Endodermal cell (in vitro differentiated cells): ENCODE results near the gene EARS2. TPM values are rescaled to one million over a fixed set of nuclear protein-coding genes. Genes with fewer than 3 reads are reported as not detected.

Source experiments
- DNase-seq: peaks from one replicate; pipeline ENCODE4 v3.0.0-alpha.2; 2017
- H3K27ac ChIP-seq: 2 replicates; pipeline ENCODE4 v1.5.1; 2013; ENCODE audit warnings: mild to moderate bottlenecking, low read depth, low read length, moderate library complexity
- H3K27me3 ChIP-seq: 2 replicates; pipeline ENCODE4 v1.6.1; 2013; ENCODE audit warnings: mild to moderate bottlenecking, low read length, moderate library complexity; ENCODE audit not compliant: insufficient read depth, control insufficient read depth, poor library complexity, severe bottlenecking
- H3K36me3 ChIP-seq: 2 replicates; pipeline ENCODE4 v1.7.0; 2013; ENCODE audit warnings: mild to moderate bottlenecking, low read length, moderate library complexity; ENCODE audit not compliant: control insufficient read depth, insufficient read depth
- H3K4me1 ChIP-seq: one replicate; pipeline ENCODE4 v1.7.0; 2013; ENCODE audit warnings: low read length; ENCODE audit not compliant: control insufficient read depth, insufficient read depth
- H3K4me3 ChIP-seq: 2 replicates; pipeline ENCODE4 v1.5.1; 2013; ENCODE audit warnings: mild to moderate bottlenecking, low read length, moderate library complexity
- H3K9ac ChIP-seq: 2 replicates; pipeline ENCODE4 v1.6.1; 2013; ENCODE audit warnings: mild to moderate bottlenecking, low read length, moderate library complexity; ENCODE audit not compliant: poor library complexity, severe bottlenecking; ENCODE audit errors: extremely low read depth
- H3K9me3 ChIP-seq: 2 replicates; pipeline ENCODE4 v1.6.1; 2013; ENCODE audit warnings: mild to moderate bottlenecking, low read length, moderate library complexity; ENCODE audit not compliant: control insufficient read depth
- H3K27ac Mint-ChIP-seq: 2 replicates; pipeline ENCODE4 v1.8.0; 2020; ENCODE audit warnings: mixed read lengths
- H3K27me3 Mint-ChIP-seq: 2 replicates; pipeline ENCODE4 v1.8.0; 2021; ENCODE audit warnings: mild to moderate bottlenecking, mixed read lengths; ENCODE audit not compliant: insufficient read depth
- H3K36me3 Mint-ChIP-seq: 2 replicates; pipeline ENCODE4 v1.8.0; 2020; ENCODE audit warnings: low read depth, mixed read lengths
- H3K4me1 Mint-ChIP-seq: 2 replicates; pipeline ENCODE4 v1.8.0; 2020; ENCODE audit warnings: mixed read lengths
- H3K4me3 Mint-ChIP-seq: 2 replicates; pipeline ENCODE4 v1.8.0; 2020; ENCODE audit warnings: mild to moderate bottlenecking, moderate library complexity, mixed read lengths
- H3K9me3 Mint-ChIP-seq: 2 replicates; pipeline ENCODE4 v1.8.0; 2020; ENCODE audit warnings: mild to moderate bottlenecking, mixed read lengths
- CTCF ChIP-seq: fragments of 200-600 bp; sonication (generic); conservative IDR thresholded peaks from 2 replicates; pipeline ENCODE4 v1.5.0; 2021; ENCODE audit warnings: antibody characterized with exemption, mild to moderate bottlenecking
- WGBS, 2 experiments: methylation state at CpG; one replicate each; pipeline versions ENCODE4 v1.1.5 to v1.1.7; 2013; ENCODE audit warnings: missing lambda C conversion rate in 2 of 2, mixed read lengths in 1 of 2; ENCODE audit not compliant: insufficient coverage in 1 of 2, insufficient read length in 1 of 2; 5-methylcytosine and 5-hydroxymethylcytosine counted together
- total RNA-seq, 2 donors: library from RNA; stranded (reverse); fragmentation: NEBNext Ultra II Directional in 1 of 2; extraction: Animal tissue kit (Norgen Biotek cat#: 25700) in 1 of 2; gene quantifications; 2 replicates in 1 of 2; 3 replicates in 1 of 2; pipeline ENCODE4 v1.2.1, GENCODE V29; 2021

EARS2 gene
- total RNA-seq, 2 donors from 2014 or later = 32.0 to 36.1 TPM

- peaks cover 63% of the 10 kb centered on the region for H3K36me3 Mint-ChIP-seq
- no peaks in the 10 kb centered on the region for H3K4me1 Mint-ChIP-seq
These were observed 21.2 kb downstream of the EARS2 start for GRCh38 chr16:23535901-23536300.

GRCh38 chr16:23534868-23535860 lies 22.0 kb downstream of the EARS2 start:
- Mint-ChIP-seq H3K27ac (no peak overlapping the region), H3K4me1 (no peaks in the 10 kb centered on the region), H3K27me3 (no peaks in the 10 kb centered on the region), H3K4me3 (no peak overlapping the region), H3K9me3 (no peaks in the 10 kb centered on the region), H3K36me3 (peaks cover 63% of the 10 kb centered on the region)
- Histone ChIP-seq H3K4me3 (no peak overlapping the region), H3K4me1 (no peaks in the 10 kb centered on the region), H3K27me3 (no peaks in the 10 kb centered on the region), H3K27ac (no peak overlapping the region), H3K36me3 (peaks cover 65% of the 10 kb centered on the region), H3K9me3 (no peaks in the 10 kb centered on the region), H3K9ac (no peak overlapping the region)
- WGBS, 2 experiments = 95 to 98% methylated on average over 15 to 19 of the region's 19 CpGs
- no peak for DNase-seq
- no peak for TF ChIP-seq CTCF

More at GRCh38 chr16:23535901-23536300, 21.2 kb downstream of the EARS2 start:
- WGBS, 2 experiments = 92 to 100% methylated on average over 1 to 2 of the region's 2 CpGs
- Mint-ChIP-seq H3K9me3 (no peaks in the 10 kb centered on the region), H3K27ac (no peak overlapping the region), H3K4me3 (no peak overlapping the region), H3K27me3 (no peaks in the 10 kb centered on the region)
- Histone ChIP-seq H3K4me1 (no peaks in the 10 kb centered on the region), H3K36me3 (peaks cover 66% of the 10 kb centered on the region), H3K4me3 (no peak overlapping the region), H3K27ac (no peak overlapping the region), H3K9ac (no peak overlapping the region), H3K27me3 (no peaks in the 10 kb centered on the region), H3K9me3 (no peaks in the 10 kb centered on the region)
- no peak for DNase-seq
- no peak for TF ChIP-seq CTCF

- peaks cover 59% of the 10 kb centered on the region for H3K36me3 Mint-ChIP-seq
- no peak for DNase-seq
- no peaks in the 10 kb centered on the region for H3K27me3 ChIP-seq
- H3K4me3 Mint-ChIP-seq = no peak overlapping the region
- H3K4me1 Mint-ChIP-seq = no peaks in the 10 kb centered on the region
- no peak overlapping the region for H3K9ac ChIP-seq
- H3K4me1 ChIP-seq = peaks cover 5% of the 10 kb centered on the region
- H3K9me3 ChIP-seq = no peaks in the 10 kb centered on the region
- no peaks in the 10 kb centered on the region for H3K9me3 Mint-ChIP-seq
- no peak overlapping the region for H3K4me3 ChIP-seq
- WGBS, 2 experiments = 76% methylated on average over 1 of the region's 1 CpG; no CpG with 5 or more reads in 1 of the 2 experiments
- no peak overlapping the region for H3K27ac ChIP-seq
- H3K27ac Mint-ChIP-seq = no peak overlapping the region
- H3K27me3 Mint-ChIP-seq = no peaks in the 10 kb centered on the region
- peaks cover 71% of the 10 kb centered on the region for H3K36me3 ChIP-seq
- TF ChIP-seq CTCF = no peak
These were observed 24.7 kb downstream of the EARS2 start for GRCh38 chr16:23532448-23532847.
